GM12892 (cell line): ENCODE results near the gene FAM171A2.

Experiments
- POLR2A ChIP-seq: IDR thresholded peaks from 2 replicates; pipeline ENCODE4 v1.6.1; 2011; ENCODE audit warnings: low read depth, low read length, control low read depth
- POLR2AphosphoS5 ChIP-seq: IDR thresholded peaks from 2 replicates; pipeline ENCODE4 v1.6.1; 2011; ENCODE audit warnings: low read depth, low read length, control low read depth

GRCh38 chr17:44320066-44320465 lies 43.6 kb downstream of the FAM171A2 start:
- TF ChIP-seq POLR2A = no peak; the same call in 1 of the 2 replicates
- 0 out of 2 replicates have a peak, but pooled peaks have one; percentile 13 for TF ChIP-seq POLR2AphosphoS5
